HepG2 (cell line): ENCODE results near the gene PPP1R9B. TPM values are rescaled to one million over a fixed set of nuclear protein-coding genes. Genes with fewer than 3 reads are reported as not detected.

Source experiments
- ATAC-seq: fragments of 200-7000 bp; cut with Tn5 transposase; 3 replicates; pipeline ENCODE4 v1.9.1; 2020; ENCODE audit warnings: mild to moderate bottlenecking, moderate library complexity
- BruUV-seq: library from RNA; stranded (reverse); fragments of 400-500 nt; replicated peaks from 2 replicates; lab custom pipeline; 2021; lab: Mats Ljungman, UMichigan
- CTCF ChIA-PET: fragments of 300-600 bp; formaldehyde crosslinking; extraction: SDS; loops from one replicate; lab custom pipeline; 2021; ENCODE audit warnings: low total read pairs, inconsistent platforms, low intra/inter-chr PET ratio; lab: Yijun Ruan, JAX
- POLR2A ChIA-PET: fragments of 350-600 bp; sonication (Branson Sonifier 250); formaldehyde crosslinking; loops from one replicate; lab custom pipeline; 2020; ENCODE audit warnings: antibody characterized with exemption, inconsistent platforms; lab: Yijun Ruan, JAX
- DNase-seq: peaks from one replicate; pipeline ENCODE4 v3.0.0-alpha.2; 2015; ENCODE audit warnings: low spot score
- FAIRE-seq: peaks from 3 replicates; lab custom pipeline; 2011; peaks lifted over from hg19 to GRCh38; lab: Jason Lieb, UNC
- H2AFZ ChIP-seq: one replicate; pipeline ENCODE4 v1.6.1; 2011; ENCODE audit warnings: low read length, inconsistent platforms
- H3K27ac ChIP-seq: fragments of 300-600 bp; 3 replicates; pipeline ENCODE4 v1.8.0; 2011; ENCODE audit warnings: mixed run types, mild to moderate bottlenecking, mixed read lengths, low read length, inconsistent platforms; ENCODE audit not compliant: insufficient read depth; ENCODE audit errors: extremely low read length
- H3K27me3 ChIP-seq, 2 experiments: fragments of 200-600 bp in 1 of 2; 2 replicates in 1 of 2; 3 replicates in 1 of 2; pipeline versions ENCODE4 v1.6.0 to v1.8.0; 2011; ENCODE audit warnings: low read length in 2 of 2, mild to moderate bottlenecking in 2 of 2, moderate library complexity in 2 of 2, inconsistent platforms in 1 of 2; ENCODE audit not compliant: insufficient read depth in 2 of 2, control insufficient read depth in 1 of 2
- H3K36me3 ChIP-seq, 2 experiments: fragments of 200-600 bp in 1 of 2; replicated peaks in 1 of 2; 2 replicates in 1 of 2; 3 replicates in 1 of 2; pipeline versions ENCODE4 v1.5.1 to v1.8.0; 2011; ENCODE audit warnings: low read length in 2 of 2, inconsistent platforms in 1 of 2; ENCODE audit not compliant: insufficient read depth in 2 of 2, control insufficient read depth in 1 of 2
- H3K4me1 ChIP-seq: 2 replicates; pipeline ENCODE4 v1.5.1; 2012; ENCODE audit warnings: low read length, inconsistent platforms; ENCODE audit not compliant: insufficient read depth
- H3K4me2 ChIP-seq: 2 replicates; pipeline ENCODE4 v1.6.0; 2011; ENCODE audit warnings: low read depth, low read length, inconsistent platforms
- H3K4me3 ChIP-seq, 3 experiments: fragments of 200-600 bp in 1 of 3; sonication (generic), shearing (Covaris generic) in 1 of 3; replicated peaks in 1 of 3; 2 replicates each; pipeline ENCODE4 v1.5.1; 2011 to 2016; ENCODE audit warnings: low read length in 3 of 3, inconsistent platforms in 2 of 3, low read depth in 2 of 3, mild to moderate bottlenecking in 2 of 3, control low read depth in 1 of 3, mixed read lengths in 1 of 3; ENCODE audit not compliant: insufficient read depth in 1 of 3
- H3K79me2 ChIP-seq: one replicate; pipeline ENCODE4 v1.6.1; 2011; ENCODE audit warnings: low read length, inconsistent platforms; ENCODE audit not compliant: insufficient read depth
- H3K9ac ChIP-seq: 2 replicates; pipeline ENCODE4 v1.6.0; 2011; ENCODE audit warnings: mild to moderate bottlenecking, low read depth, low read length, inconsistent platforms; ENCODE audit not compliant: insufficient read depth
- H3K9me3 ChIP-seq: 2 replicates; pipeline ENCODE4 v1.5.1; 2012; ENCODE audit warnings: mild to moderate bottlenecking, low read length
- H4K20me1 ChIP-seq: 2 replicates; pipeline ENCODE4 v1.6.0; 2011; ENCODE audit warnings: inconsistent platforms, mild to moderate bottlenecking, low read length, moderate library complexity; ENCODE audit not compliant: insufficient read depth
- CENPX ChIP-seq: sonication (generic); formaldehyde crosslinking; IDR thresholded peaks from 2 replicates; pipeline ENCODE4 v1.9.0; 2021; ENCODE audit warnings: mild to moderate bottlenecking, missing genetic modification reagents, moderate library complexity
- FOXK1 ChIP-seq: sonication (generic); formaldehyde crosslinking; IDR thresholded peaks from 2 replicates; pipeline ENCODE4 v1.4.0; 2020; ENCODE audit warnings: low read depth, missing genetic modification reagents, borderline replicate concordance
- GABPA ChIP-seq, 2 experiments: IDR thresholded peaks; 2 replicates each; pipeline ENCODE4 v1.6.1; 2011 to 2016; ENCODE audit warnings: low read depth in 2 of 2, low read length in 1 of 2, missing biosample characterization in 1 of 2, missing genetic modification characterization in 1 of 2
- GPN1 ChIP-seq: sonication (generic); formaldehyde crosslinking; IDR thresholded peaks from 2 replicates; pipeline ENCODE4 v1.5.1; 2020; ENCODE audit warnings: missing genetic modification reagents, borderline replicate concordance
- HMGXB4 ChIP-seq, 2 experiments: sonication (generic) in 1 of 2; formaldehyde crosslinking in 1 of 2; IDR thresholded peaks; 2 replicates each; pipeline versions ENCODE4 v1.4.0 to v1.6.1; 2018 to 2020; ENCODE audit warnings: missing genetic modification reagents in 2 of 2, borderline replicate concordance in 1 of 2, low read depth in 1 of 2, mild to moderate bottlenecking in 1 of 2, missing biosample characterization in 1 of 2
- KDM5A ChIP-seq: fragments of 200-600 bp; sonication (generic); IDR thresholded peaks from 2 replicates; pipeline ENCODE4 v1.7.0; 2018; ENCODE audit warnings: antibody characterized with exemption, mild to moderate bottlenecking, low read length, borderline replicate concordance
- KDM5B ChIP-seq: sonication (generic); formaldehyde crosslinking; IDR thresholded peaks from 2 replicates; pipeline ENCODE4 v1.4.0; 2020; ENCODE audit warnings: missing genetic modification reagents, mild to moderate bottlenecking, borderline replicate concordance
- NR2C2 ChIP-seq: sonication (generic); formaldehyde crosslinking; IDR thresholded peaks from 2 replicates; pipeline ENCODE4 v1.4.0; 2020; ENCODE audit warnings: missing genetic modification reagents, mild to moderate bottlenecking, moderate library complexity, borderline replicate concordance
- RFXAP ChIP-seq: sonication (generic); formaldehyde crosslinking; IDR thresholded peaks from 2 replicates; pipeline ENCODE4 v1.4.0; 2020; ENCODE audit warnings: missing genetic modification reagents, borderline replicate concordance
- SNAPC4 ChIP-seq: sonication (generic); formaldehyde crosslinking; IDR thresholded peaks from 2 replicates; pipeline ENCODE4 v1.4.0; 2020; ENCODE audit warnings: mild to moderate bottlenecking, missing genetic modification reagents
- ZFAT ChIP-seq: sonication (generic); formaldehyde crosslinking; conservative IDR thresholded peaks from 2 replicates; pipeline ENCODE4 v1.8.1; 2023; ENCODE audit warnings: missing genetic modification reagents, inconsistent platforms
- ZNF138 ChIP-seq: sonication (generic); formaldehyde crosslinking; IDR thresholded peaks from 2 replicates; pipeline ENCODE4 v1.5.0; 2020; ENCODE audit warnings: mild to moderate bottlenecking, low read depth, missing genetic modification reagents
- ZNF281 ChIP-seq: sonication (generic); formaldehyde crosslinking; IDR thresholded peaks from 2 replicates; pipeline ENCODE4 v1.4.0; 2020; ENCODE audit warnings: missing genetic modification reagents, borderline replicate concordance
- ZNF678 ChIP-seq: sonication (generic); formaldehyde crosslinking; IDR thresholded peaks from 2 replicates; pipeline ENCODE4 v1.4.0; 2020; ENCODE audit warnings: mild to moderate bottlenecking, missing genetic modification reagents
- ZNF788 ChIP-seq: sonication (generic); formaldehyde crosslinking; IDR thresholded peaks from 2 replicates; pipeline ENCODE4 v1.5.0; 2020; ENCODE audit warnings: mild to moderate bottlenecking, missing genetic modification reagents, borderline replicate concordance
- WGBS: methylation state at CpG from one replicate; pipeline ENCODE4 v1.1.6; 2017; ENCODE audit warnings: low lambda C conversion rate; 5-methylcytosine and 5-hydroxymethylcytosine counted together
- in situ Hi-C: cut with HindIII; loops from 2 replicates; pipeline ENCODE4 v1.10.0; 2017; ENCODE audit warnings: low pct_unique_long_range_greater_than_20kb; ENCODE audit not compliant: extremely low pct_ligation_motif_present
- intact Hi-C: fragments of 100-400 bp; cut with micrococcal nuclease; formaldehyde crosslinking; loops from one replicate; pipeline ENCODE4 v1.10.0; 2022; ENCODE audit not compliant: unreplicated experiment
- polyA plus RNA-seq, 8 experiments: library from polyadenylated mRNA; depleted of rRNA in 3 of 8; stranded (reverse) in 7 of 8; unstranded in 1 of 8; fragments of >200 nt; fragmentation: Illumina TruSeq in 4 of 8; extraction: Trizol in 4 of 8; gene quantifications; 2 replicates each; pipeline versions ENCODE4 v1.2.1 to v1.2.3, GENCODE V29; 2011 to 2016; ENCODE audit warnings: low read depth in 4 of 8, missing spikeins in 1 of 8, mixed read lengths in 1 of 8; ENCODE audit not compliant: insufficient read depth in 1 of 8
- total RNA-seq, 5 experiments: library from RNA; depleted of rRNA; stranded (reverse); fragments of >200 nt; fragmentation: Illumina TruSeq; extraction: Trizol; gene quantifications; 2 replicates each; pipeline ENCODE4 v1.2.3, GENCODE V29; 2016; ENCODE audit warnings: low read depth in 1 of 5

The PPP1R9B gene
- total and polyA plus RNA-seq, 2 of the 13 experiments (the other 11 are each of a cell fraction or from before 2014, with no cell fraction given) = 9.4 to 15.8 TPM

GRCh38 chr17:50180620-50181019 is 30.1 kb upstream of the PPP1R9B start:
- H3K9ac ChIP-seq = no peak overlapping the region
- no peaks in the 10 kb centered on the region for H4K20me1 ChIP-seq
- peaks cover 49% of the 10 kb centered on the region for H3K4me1 ChIP-seq
- H2AFZ ChIP-seq = no peak overlapping the region
- intact Hi-C loops = no loop called here
- no peak overlapping the region for H3K27ac ChIP-seq
- BruUV-seq = no TSS peak
- WGBS = 54% methylated on average over 12 of the region's 12 CpGs
- no peaks in the 10 kb centered on the region for H3K79me2 ChIP-seq
- POLR2A ChIA-PET = no interaction called here
- peak overlapping the region; percentile 22; the same call in 1 of the 2 replicates for H3K4me2 ChIP-seq
- H3K36me3 ChIP-seq = no peaks in the 10 kb centered on the region
- FAIRE-seq = no peak
- H3K9me3 ChIP-seq = no peaks in the 10 kb centered on the region
- no peak for ATAC-seq
- no peak overlapping the region for H3K4me3 ChIP-seq
- CTCF ChIA-PET = no interaction called here
- no peak for DNase-seq
- in situ Hi-C loops = no loop called here
- peaks cover 3 to 27% of the 10 kb centered on the region in 2 experiments for H3K27me3 ChIP-seq
- TF ChIP-seq GABPA (IDR thresholded peaks at IDR 0.05; ENCODE audit: low read depth, low read length) (no peak), GABPA (CRISPR knock-in tag; IDR thresholded peaks at IDR 0.05; ENCODE audit: low read depth) (no peak), ZNF788 (CRISPR knock-in tag) (no peak), KDM5B (CRISPR knock-in tag) (no peak), ZNF281 (CRISPR knock-in tag) (no peak), RFXAP (CRISPR knock-in tag) (no peak), FOXK1 (CRISPR knock-in tag) (no peak), HMGXB4 (CRISPR knock-in tag; IDR thresholded peaks at IDR 0.05; ENCODE audit: borderline replicate concordance in 1 of 2, low read depth in 1 of 2) (no peak), ZNF678 (CRISPR knock-in tag) (no peak), NR2C2 (CRISPR knock-in tag) (no peak), CENPX (CRISPR knock-in tag) (no peak), SNAPC4 (CRISPR knock-in tag) (no peak), GPN1 (CRISPR knock-in tag) (no peak), ZNF138 (no peak), ZFAT (CRISPR knock-in tag) (no peak), KDM5A (no peak)
